IPS-18c (cell line): ENCODE measurements around the gene CAND2.

Source experiments
- H3K4me3 ChIP-seq: 2 replicates; pipeline ENCODE4 v1.7.0; 2013; ENCODE audit warnings: low read depth, mild to moderate bottlenecking, low read length, moderate library complexity; ENCODE audit not compliant: insufficient read depth
- H3K9me3 ChIP-seq: one replicate; pipeline ENCODE4 v1.6.1; 2013; ENCODE audit warnings: mild to moderate bottlenecking, low read length, moderate library complexity; ENCODE audit not compliant: control insufficient read depth, insufficient read depth

The CAND2 gene

DNA sequence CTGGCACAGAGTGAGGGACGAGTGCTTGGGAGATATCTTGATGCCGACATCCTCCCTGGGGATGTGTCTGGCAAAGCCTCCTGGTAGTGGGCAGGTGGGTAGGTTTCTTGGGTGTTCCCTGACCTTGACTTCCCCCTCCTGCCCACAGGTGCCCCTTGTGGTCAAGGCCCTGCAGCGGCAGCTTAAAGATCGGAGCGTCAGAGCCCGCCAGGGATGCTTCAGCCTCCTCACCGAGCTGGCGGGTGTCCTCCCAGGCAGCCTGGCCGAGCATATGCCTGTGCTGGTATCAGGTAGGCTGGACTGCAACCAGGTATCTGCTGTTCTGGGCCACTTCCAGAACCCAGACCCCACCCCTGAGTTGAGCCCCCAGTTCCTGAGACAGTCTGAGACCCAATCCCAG is 19.2 kb downstream of the CAND2 start:
- no peak overlapping the region for H3K4me3 ChIP-seq
- no peaks in the 10 kb centered on the region for H3K9me3 ChIP-seq

DNA sequence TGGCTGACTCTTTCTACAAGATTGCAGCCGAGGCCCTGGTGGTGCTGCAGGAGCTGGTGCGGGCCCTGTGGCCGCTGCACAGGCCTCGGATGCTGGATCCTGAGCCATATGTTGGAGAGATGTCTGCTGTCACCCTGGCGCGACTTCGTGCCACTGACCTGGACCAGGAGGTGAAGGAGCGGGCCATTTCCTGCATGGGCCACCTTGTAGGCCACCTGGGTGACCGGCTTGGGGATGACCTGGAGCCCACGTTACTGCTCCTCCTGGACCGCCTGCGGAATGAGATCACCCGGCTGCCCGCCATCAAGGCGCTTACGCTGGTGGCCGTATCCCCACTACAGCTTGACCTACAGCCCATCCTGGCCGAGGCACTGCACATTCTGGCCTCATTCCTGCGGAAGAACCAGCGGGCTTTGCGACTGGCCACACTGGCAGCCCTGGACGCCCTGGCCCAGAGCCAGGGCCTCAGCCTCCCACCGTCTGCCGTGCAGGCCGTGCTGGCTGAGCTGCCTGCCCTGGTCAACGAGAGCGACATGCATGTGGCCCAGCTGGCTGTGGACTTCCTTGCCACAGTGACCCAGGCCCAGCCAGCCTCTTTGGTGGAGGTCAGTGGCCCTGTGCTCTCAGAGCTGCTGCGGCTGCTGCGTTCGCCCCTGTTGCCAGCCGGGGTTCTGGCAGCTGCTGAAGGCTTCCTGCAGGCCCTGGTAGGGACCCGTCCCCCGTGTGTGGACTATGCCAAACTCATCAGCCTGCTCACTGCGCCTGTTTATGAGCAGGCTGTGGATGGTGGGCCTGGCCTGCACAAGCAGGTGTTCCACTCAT is 20.3 kb downstream of the CAND2 start:
- Histone ChIP-seq H3K4me3 (no peak overlapping the region), H3K9me3 (no peaks in the 10 kb centered on the region)

DNA sequence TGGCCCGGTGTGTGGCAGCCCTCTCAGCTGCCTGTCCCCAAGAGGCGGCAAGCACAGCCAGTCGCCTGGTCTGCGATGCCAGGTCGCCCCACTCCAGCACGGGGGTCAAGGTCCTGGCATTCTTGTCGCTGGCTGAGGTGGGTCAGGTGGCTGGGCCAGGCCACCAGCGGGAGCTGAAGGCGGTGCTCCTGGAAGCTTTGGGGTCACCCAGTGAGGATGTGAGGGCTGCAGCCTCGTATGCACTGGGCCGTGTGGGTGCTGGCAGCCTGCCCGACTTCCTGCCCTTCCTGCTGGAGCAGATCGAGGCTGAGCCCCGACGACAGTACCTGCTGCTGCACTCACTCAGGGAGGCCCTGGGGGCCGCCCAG is 20.8 kb downstream of the CAND2 start:
- no peak overlapping the region; the same call in 1 of the 2 replicates for H3K4me3 ChIP-seq
- H3K9me3 ChIP-seq: no peaks in the 10 kb centered on the region

DNA sequence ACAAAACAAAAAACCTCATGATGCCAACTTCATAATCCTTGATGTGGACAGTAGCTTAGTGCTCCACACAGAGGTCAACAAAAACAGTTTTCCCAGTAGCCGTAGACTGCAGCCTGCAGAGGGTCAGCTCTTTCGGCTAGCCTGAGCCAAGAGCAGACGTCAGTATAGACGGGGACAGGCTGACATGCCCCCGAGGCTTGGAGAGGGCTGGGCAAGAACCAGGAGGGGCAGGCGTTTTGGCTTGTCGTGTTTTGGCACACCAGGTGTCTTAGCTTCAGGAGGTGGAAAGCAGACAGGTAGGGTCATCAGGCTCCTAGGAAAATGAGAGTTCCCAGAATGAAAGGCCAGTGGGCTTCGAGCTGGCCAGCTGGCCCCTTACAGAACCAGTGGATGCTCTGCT is 21.8 kb downstream of the CAND2 start:
- H3K9me3 ChIP-seq: no peaks in the 10 kb centered on the region
- H3K4me3 ChIP-seq: no peak overlapping the region

DNA sequence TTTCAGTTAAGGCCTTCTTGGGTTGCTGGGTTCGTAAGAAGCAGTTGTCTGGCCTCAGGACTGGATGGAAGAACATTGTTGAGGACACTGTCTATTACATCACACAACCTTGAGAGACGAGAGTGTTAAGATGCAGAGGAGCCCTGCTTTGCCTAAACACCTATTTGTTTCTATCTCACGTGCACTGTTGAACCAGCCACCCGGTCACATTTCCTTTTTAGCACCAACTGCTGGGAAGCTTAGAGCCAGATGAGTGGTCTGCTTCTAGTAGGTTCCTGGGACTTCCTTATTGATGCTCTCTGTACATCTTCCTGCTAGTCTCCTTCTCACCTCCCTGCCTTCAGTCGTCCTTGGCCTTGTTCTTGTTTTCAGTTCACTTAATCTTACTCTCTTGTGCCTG is 22.3 kb downstream of the CAND2 start:
- no peaks in the 10 kb centered on the region for H3K9me3 ChIP-seq
- H3K4me3 ChIP-seq: no peak overlapping the region

DNA sequence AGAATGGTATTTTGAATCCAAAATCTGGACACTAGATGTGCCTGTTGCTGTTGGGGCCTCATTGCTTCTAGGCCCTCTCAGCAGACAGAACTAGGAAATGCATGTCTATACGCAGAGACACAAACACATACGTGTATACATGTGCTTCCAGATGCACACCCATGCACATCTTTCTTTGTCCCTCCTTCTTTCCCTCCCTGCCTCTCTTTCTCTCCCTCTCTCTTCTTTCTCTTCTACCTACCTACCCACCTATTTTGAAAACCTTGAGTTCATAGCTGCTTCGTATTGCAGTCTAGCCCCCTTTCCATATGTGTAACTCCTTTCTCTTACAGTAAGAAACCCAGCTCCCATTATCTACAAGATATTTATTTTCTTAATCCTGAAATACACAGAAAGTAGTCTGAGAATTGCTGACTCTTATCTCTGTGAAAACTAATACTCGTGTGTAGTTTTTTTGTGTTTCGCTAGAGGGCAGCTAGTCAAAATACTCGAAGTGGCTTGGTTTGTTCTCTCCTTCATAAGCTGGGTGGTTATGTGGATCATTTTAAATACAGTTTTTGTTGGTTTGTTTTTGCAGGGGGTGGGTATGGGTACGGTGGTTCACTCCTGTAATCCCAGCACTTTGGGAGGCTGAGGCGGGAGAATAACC is 26.4 kb downstream of the CAND2 start:
- no peak overlapping the region for H3K4me3 ChIP-seq

DNA sequence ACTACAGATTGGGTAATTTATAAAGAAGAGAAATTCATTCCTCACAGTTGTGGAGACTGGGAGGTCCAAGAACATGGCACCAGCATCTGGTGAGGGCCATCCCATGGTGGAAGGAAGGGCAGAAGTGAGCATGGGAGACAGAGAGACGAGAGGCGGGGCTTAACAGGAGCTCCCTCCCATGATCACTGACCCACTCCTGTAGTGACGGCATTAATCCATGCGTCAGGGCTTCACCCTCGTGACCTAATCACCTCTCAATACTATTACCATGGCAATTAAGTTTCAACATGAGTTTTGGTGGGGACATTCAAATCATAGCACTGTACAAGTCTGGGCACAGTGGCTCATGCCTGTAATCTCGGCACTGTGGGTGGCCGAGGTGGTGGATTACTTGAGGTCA is 27.8 kb downstream of the CAND2 start:
- Histone ChIP-seq H3K9me3 (no peaks in the 10 kb centered on the region), H3K4me3 (no peak overlapping the region)

More for the DNA sequence above, 26.4 kb downstream of the CAND2 start:
- no peaks in the 10 kb centered on the region for H3K9me3 ChIP-seq

DNA sequence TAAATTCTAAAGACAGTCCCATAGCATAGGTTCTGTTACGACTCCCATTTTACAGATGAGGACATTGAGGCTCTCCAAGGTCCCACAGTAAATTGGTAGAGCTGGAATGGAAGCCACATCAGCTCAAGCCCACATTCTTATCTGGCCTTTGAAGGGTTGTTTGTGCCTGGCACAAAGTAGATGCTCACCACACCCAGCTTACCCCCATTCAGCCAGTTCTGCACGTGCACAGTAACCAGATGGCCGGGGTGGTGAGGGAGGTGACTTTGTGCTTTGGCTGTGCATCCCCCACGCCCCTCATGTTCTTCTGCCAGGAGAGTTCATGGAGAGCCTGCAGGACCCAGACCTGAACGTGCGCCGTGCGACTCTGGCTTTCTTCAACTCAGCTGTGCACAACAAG is 28.7 kb downstream of the CAND2 start:
- Histone ChIP-seq H3K9me3 (no peaks in the 10 kb centered on the region), H3K4me3 (no peak overlapping the region)

DNA sequence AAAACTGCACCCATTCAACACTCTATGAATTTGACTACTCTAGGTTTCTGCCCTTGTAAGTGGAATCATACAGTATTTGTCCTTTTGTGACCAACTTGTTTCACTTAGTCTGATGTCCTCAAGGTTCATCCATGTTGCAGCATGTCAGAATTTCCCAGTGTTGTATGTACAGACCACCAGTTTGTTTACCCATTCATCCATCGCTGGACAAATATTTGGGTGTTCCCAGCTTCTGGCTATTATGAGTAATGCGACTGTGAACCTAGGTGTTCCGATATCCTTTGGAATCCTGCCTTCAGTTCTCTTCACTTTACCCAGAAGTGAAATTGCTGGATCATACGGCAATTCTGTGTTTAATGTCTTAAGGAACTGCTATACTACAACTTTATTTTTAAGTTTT is 32.3 kb downstream of the CAND2 start:
- Histone ChIP-seq H3K4me3 (no peak overlapping the region), H3K9me3 (no peaks in the 10 kb centered on the region)

DNA sequence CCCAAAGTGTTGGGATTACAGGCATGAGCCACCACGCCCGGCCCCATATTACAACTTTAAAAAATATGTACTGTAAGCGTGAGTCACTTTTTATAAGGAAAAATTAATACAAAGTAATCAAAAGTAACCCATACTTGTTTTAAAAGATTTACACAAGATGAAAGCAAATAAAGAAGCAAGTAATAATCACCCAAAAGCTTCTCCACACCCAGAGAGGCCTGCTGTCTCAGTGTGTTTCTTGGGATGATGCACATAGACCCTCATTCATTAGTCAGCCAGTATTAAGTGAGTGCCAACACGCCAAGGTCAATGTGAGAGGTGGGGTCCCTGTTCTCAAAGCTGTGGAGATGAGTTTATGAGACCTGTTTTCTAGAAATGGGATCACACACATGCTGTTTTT is 32.9 kb downstream of the CAND2 start:
- no peak overlapping the region for H3K4me3 ChIP-seq
- H3K9me3 ChIP-seq: no peaks in the 10 kb centered on the region

DNA sequence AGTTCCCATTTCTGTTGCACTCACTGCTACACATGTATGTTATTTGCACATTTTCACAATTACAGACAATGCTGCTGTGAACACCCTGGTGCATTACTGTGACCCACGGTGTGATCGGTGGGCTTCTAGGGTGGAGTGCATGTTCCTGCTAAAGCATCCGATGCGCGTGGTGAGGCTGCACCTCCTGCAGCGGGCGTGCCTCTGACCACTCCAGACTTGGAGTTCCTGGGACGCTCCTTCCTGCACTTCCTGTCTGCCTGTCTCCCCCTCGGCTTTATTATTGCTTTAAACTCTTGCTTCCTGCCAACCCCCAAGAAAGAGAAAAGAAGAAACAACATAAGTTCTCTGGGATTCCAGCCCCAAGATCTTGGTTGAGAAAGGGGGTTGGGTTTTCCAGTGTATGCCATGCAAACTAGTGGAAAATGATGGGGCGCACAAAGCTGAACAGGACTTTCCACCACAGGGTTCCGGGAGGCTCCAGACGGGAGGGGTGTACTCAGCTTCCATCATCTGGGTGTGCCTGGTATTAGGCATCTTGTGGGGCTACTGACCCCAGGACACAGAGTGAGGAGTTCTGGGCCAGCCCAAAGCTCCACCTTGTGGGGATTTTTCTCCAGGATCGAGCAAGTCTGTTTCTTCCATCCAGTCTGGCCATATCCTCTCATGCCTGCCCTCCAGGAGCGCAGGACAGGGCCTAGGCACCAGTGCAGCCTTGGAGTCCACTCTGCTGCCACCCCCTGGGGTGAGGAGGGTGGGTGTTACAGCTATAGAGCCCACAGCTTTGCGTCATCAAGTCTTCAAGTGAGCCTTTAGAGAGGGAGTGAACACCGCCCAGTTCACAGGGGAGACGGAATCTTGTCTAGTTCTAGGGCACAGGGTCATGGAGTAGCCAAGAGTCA is 33.7 kb downstream of the CAND2 start:
- H3K4me3 ChIP-seq: no peak overlapping the region
- H3K9me3 ChIP-seq: no peaks in the 10 kb centered on the region

DNA sequence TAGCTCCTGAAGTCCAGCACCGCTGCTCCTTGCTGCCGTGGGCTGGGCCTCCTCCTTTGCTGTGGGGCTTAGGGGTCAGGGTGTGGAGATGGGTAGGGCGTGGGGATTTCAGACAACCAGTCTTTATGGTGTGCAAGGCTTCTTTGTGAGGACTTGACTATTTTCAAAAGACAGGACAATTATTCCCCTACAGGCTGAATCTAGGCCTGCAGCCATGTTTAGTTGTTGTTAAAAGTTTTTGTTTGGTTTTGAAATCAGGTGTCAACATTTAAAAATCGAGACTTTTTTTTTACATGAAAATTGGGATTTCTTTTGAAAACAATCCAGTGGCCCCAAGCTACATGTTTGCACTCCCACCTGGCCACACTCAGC is 34.3 kb downstream of the CAND2 start:
- Histone ChIP-seq H3K4me3 (no peak overlapping the region), H3K9me3 (no peaks in the 10 kb centered on the region)

DNA sequence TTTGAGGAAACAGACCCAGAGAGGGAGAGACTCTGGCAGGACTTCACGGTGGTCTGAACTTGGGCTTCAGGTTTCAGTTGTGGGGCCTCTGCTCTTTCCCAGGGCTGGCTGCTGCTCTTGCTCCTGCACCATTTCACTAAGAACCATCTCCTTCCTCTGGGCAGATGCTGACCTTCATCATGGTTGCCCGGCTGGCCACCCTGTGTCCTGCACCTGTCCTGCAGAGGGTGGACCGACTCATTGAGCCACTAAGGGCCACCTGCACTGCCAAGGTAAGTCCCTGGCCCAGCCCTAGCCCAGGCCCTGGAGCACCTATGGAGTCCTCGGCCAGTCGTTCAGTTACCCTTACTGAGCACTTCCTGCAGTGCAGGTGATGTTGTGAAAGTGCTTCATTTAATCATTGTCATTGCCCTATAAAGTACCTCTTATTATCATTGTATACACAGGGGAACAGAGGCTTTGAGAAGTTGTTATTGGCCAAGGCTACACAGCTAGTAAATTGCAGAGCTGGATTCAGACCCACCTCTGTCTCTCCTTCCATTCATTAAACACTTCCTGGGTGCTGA is 34.9 kb downstream of the CAND2 start:
- H3K4me3 ChIP-seq: no peak overlapping the region

DNA sequence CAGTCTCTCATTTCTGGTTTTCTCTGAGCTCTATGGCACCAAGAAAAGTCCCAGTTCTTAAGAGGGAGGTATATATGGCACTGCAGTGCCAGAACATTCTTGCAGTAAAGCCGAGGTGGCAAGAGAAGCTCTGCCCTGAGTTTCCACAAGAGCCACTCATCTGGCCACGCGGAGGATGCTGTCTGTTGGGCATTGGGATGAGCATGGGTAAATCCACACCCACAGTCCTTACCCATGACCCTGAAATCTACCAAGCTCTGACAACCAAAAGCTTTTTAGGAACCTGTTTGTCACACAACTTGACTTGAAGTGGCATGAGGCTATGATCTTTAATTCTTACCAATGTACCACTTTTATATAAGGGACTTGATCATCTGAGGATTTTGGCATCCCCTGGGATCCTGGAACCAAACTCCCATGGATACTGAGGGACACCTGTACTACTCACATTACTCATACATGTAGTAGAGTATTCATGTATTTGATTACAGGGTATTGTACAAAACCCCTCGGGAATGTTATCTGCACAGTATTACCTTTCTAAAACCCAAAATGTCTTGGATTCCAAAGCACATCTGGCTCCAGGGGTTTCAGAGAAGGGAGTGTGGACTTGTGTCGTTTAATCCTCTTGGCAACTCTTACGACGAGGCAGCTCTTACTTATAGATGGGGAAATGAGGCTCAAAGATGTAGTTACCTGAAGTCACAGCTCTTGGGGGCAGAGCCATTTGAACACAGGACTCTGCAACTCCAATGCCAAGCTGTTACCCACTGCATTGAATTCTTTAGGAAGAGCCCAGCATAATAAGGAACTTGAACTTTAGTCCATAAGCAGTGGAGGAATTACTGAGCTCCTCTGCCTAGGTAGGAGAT is 36.1 kb downstream of the CAND2 start:
- Histone ChIP-seq H3K9me3 (no peaks in the 10 kb centered on the region), H3K4me3 (no peak overlapping the region)

More for the DNA sequence above, 34.9 kb downstream of the CAND2 start:
- no peaks in the 10 kb centered on the region for H3K9me3 ChIP-seq

DNA sequence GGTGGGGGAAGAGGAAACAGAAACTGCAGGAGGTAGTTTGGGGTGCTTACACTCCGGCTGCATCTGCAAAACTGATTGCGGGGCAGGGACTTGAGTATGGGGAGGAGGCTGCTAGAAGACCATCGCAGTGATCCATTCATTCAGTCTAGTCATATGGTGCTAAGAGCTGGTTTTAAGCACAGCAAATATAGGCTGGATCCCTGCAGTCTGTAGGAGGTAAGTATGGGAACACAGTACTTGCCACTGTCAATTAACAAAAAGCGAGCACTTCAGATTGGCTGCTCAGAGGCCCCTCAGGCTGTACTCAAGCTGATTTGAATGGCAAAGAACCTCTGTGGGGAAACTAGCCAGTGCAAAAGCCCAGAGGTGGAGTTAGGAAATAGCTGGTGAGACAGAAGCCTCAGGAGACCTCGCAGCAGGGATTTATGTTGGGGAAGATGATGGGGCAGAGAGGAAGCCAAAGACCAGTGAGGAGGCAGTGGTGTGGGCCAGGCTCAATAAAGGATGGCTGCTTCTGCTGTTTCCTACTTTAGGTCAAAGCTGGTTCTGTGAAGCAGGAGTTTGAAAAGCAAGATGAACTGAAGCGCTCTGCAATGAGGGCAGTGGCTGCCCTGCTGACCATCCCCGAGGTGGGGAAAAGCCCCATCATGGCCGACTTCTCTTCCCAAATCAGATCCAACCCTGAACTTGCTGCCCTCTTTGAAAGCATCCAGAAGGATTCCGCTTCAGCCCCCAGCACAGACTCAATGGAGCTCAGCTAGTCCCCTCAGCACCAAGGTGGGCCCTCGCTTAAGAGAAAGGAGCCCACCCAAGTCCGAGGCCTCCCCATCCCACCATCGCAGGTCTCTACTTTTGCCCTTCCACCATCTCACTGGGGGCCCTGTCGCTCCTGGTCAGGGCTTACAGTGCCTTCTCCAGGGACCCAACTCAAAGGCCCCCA is 37.0 kb downstream of the CAND2 start:
- Histone ChIP-seq H3K4me3 (peak overlapping the region; percentile 10; the same call in 1 of the 2 replicates), H3K9me3 (no peaks in the 10 kb centered on the region)
